ENCODE data around the gene PCDHGA9. TPM values are rescaled to one million over a fixed set of nuclear protein-coding genes. Genes with fewer than 3 reads are reported as not detected.
"Not testable (repeated sequence)": the region's sequence is repeated elsewhere in the genome, so short reads cannot be mapped to it uniquely, and the experiment has no call there.

Gene PCDHGA9
- total and polyA plus RNA-seq, 2 donors (not counting 1 experiment from before 2014, with no cell fraction given) = 3.3 to 4.8 TPM

DNA sequence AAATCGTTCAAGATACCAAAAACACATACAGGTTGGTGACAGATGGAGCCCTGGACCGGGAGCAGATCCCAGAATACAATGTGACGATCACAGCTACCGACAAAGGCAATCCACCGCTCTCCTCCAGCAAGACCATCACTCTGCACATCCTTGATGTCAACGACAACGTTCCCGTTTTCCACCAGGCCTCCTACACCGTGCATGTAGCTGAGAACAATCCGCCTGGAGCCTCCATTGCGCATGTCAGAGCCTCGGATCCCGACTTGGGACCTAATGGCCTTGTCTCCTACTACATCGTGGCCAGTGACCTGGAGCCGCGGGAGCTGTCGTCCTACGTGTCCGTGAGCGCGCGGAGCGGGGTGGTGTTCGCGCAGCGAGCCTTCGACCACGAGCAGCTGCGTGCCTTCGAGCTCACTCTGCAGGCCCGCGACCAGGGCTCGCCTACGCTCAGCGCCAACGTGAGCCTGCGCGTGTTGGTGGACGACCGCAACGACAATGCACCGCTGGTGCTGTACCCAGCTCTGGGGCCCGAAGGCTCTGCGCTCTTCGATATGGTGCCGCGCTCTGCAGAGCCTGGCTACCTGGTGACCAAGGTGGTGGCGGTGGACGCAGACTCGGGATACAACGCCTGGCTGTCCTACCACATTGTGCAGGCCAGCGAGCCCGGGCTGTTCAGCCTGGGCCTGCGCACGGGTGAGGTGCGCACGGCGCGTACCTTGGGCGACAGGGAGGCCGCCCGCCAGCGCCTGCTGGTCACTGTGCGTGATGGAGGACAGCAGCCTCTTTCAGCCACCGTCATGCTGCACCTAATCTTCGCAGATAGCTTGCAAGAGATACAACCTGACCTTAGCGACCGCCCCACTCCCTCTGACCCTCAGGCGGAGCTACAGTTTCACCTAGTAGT, 30.8 kb upstream of the PCDHGA9 start:
- Histone ChIP-seq H3K9me3 (ENCODE audit: control insufficient read depth, insufficient read depth, low read depth, low read length) (peaks cover 2% of the 10 kb centered on the region), H3K79me2 (ENCODE audit: control insufficient read depth, insufficient read depth, low read length) (no peaks in the 10 kb centered on the region), H3K4me1 (ENCODE audit: control insufficient read depth, extremely low read depth, insufficient read depth, low read length) (no peaks in the 10 kb centered on the region), H3K27ac (ENCODE audit: insufficient read depth, low read length) (no peak overlapping the region), H3K27me3 (ENCODE audit: control insufficient read depth, insufficient read depth, low read length) (peaks cover 8% of the 10 kb centered on the region), H2AFZ (ENCODE audit: low read length) (no peak overlapping the region), H4K20me1 (ENCODE audit: control insufficient read depth, extremely low read depth, insufficient read depth, low read length) (no peaks in the 10 kb centered on the region), H3K9ac (ENCODE audit: insufficient read depth, low read length) (no peak overlapping the region), H3K36me3 (ENCODE audit: control insufficient read depth, insufficient read depth, low read length) (no peaks in the 10 kb centered on the region), H3K4me2 (ENCODE audit: extremely low read depth, insufficient read depth, low read length) (no peak overlapping the region), H3K4me3 (replicated peaks in 1 of 4; ENCODE audit: control extremely low read depth in 1 of 4, insufficient read depth in 1 of 4, low read depth in 3 of 4, low read length in 4 of 4) (no peak overlapping the region)
- DNase-seq (ENCODE audit: low read depth in 2 of 2) = no peak
- TF ChIP-seq EZH2 (IDR thresholded peaks at IDR 0.05; ENCODE audit: low read length, missing control alignments) = no peak
- TF ChIP-seq, protein P1, sequence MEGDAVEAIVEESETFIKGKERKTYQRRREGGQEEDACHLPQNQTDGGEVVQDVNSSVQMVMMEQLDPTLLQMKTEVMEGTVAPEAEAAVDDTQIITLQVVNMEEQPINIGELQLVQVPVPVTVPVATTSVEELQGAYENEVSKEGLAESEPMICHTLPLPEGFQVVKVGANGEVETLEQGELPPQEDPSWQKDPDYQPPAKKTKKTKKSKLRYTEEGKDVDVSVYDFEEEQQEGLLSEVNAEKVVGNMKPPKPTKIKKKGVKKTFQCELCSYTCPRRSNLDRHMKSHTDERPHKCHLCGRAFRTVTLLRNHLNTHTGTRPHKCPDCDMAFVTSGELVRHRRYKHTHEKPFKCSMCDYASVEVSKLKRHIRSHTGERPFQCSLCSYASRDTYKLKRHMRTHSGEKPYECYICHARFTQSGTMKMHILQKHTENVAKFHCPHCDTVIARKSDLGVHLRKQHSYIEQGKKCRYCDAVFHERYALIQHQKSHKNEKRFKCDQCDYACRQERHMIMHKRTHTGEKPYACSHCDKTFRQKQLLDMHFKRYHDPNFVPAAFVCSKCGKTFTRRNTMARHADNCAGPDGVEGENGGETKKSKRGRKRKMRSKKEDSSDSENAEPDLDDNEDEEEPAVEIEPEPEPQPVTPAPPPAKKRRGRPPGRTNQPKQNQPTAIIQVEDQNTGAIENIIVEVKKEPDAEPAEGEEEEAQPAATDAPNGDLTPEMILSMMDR (conservative IDR thresholded peaks at IDR 0.05 in 1 of 2, IDR thresholded peaks at IDR 0.05 in 1 of 2; ENCODE audit: low read depth in 1 of 2, low read length in 2 of 2) = no peak

DNA sequence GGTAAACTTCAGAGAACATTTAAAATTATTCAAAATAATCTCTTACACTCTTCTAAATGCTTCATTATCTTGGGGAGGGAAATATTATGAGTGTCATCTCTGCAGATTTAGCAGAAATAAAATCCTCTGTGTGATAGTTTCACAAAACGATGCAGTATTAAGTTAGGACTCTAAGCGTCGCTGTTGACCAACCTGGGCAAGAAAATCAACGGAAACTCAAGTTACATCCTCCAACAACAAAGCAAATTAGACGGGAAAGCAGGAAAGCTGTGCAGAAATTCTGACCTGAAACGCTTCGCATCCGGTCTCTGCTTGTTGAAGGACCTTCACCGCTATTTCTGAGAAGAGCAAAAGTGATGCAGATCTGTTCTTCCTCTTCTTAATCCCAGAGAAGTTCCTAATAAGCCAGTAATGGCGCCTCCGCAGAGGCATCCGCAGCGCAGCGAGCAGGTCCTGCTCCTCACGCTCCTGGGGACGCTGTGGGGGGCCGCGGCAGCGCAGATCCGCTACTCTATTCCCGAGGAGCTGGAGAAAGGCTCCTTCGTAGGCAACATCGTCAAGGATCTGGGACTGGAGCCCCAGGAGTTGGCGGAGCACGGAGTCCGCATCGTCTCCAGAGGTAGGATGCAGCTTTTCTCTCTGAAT, 28.8 kb upstream of the PCDHGA9 start, which contains the start of gene PCDHGA6:
Gene PCDHGA6 (plus strand): TSS at position 219 of the 645 bp plus-strand sequence. CDS start 193 bp downstream, at position 412.
- H3K36me3 ChIP-seq (ENCODE audit: control insufficient read depth, insufficient read depth, low read length) = no peaks in the 10 kb centered on the region
- DNase-seq (ENCODE audit: low read depth in 2 of 2) = peak; percentile 25 to 57
- H4K20me1 ChIP-seq (ENCODE audit: control insufficient read depth, extremely low read depth, insufficient read depth, low read length) = no peaks in the 10 kb centered on the region
- H3K9me3 ChIP-seq (ENCODE audit: control insufficient read depth, insufficient read depth, low read depth, low read length) = peaks cover 2% of the 10 kb centered on the region
- no peaks in the 10 kb centered on the region for H3K79me2 ChIP-seq (ENCODE audit: control insufficient read depth, insufficient read depth, low read length)
- H2AFZ ChIP-seq (ENCODE audit: low read length) = peak within 1 kb of the TSS; percentile 60
- no peak for TF ChIP-seq EZH2 (IDR thresholded peaks at IDR 0.05; ENCODE audit: low read length, missing control alignments)
- TF ChIP-seq, protein P1 (conservative IDR thresholded peaks at IDR 0.05 in 1 of 2, IDR thresholded peaks at IDR 0.05 in 1 of 2; ENCODE audit: low read depth in 1 of 2, low read length in 2 of 2) = peak; percentile 41 to 61
- H3K9ac ChIP-seq (ENCODE audit: insufficient read depth, low read length) = no peak within 1 kb of the TSS
- H3K4me2 ChIP-seq (ENCODE audit: extremely low read depth, insufficient read depth, low read length) = peak within 1 kb of the TSS; percentile 59
- no peak within 1 kb of the TSS for H3K27ac ChIP-seq (ENCODE audit: insufficient read depth, low read length)
- H3K27me3 ChIP-seq (ENCODE audit: control insufficient read depth, insufficient read depth, low read length) = peaks cover 8% of the 10 kb centered on the region
- H3K4me1 ChIP-seq (ENCODE audit: control insufficient read depth, extremely low read depth, insufficient read depth, low read length) = no peaks in the 10 kb centered on the region
- H3K4me3 ChIP-seq (replicated peaks in 1 of 4; ENCODE audit: control extremely low read depth in 1 of 4, insufficient read depth in 1 of 4, low read depth in 3 of 4, low read length in 4 of 4) = peak within 1 kb of the TSS; percentile 38 to 48 (median 46)

DNA sequence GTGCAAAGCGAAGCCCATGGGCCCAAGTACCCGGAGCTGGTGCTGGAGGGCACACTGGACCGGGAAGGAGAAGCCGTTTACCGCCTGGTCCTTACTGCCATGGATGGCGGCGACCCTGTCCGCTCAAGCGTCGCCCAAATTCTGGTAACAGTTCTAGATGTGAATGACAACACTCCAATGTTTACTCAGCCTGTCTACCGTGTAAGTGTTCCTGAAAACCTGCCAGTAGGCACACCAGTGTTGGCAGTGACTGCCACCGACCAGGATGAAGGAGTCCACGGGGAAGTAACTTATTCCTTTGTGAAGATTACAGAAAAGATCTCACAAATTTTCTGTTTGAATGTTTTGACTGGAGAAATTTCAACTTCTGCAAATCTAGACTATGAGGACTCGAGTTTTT, 28.0 kb upstream of the PCDHGA9 start:
- H2AFZ ChIP-seq (ENCODE audit: low read length) = no peak overlapping the region
- no peaks in the 10 kb centered on the region for H4K20me1 ChIP-seq (ENCODE audit: control insufficient read depth, extremely low read depth, insufficient read depth, low read length)
- no peaks in the 10 kb centered on the region for H3K36me3 ChIP-seq (ENCODE audit: control insufficient read depth, insufficient read depth, low read length)
- no peak overlapping the region for H3K9ac ChIP-seq (ENCODE audit: insufficient read depth, low read length)
- TF ChIP-seq, protein P1 (conservative IDR thresholded peaks at IDR 0.05 in 1 of 2, IDR thresholded peaks at IDR 0.05 in 1 of 2; ENCODE audit: low read depth in 1 of 2, low read length in 2 of 2) = no peak
- TF ChIP-seq EZH2 (IDR thresholded peaks at IDR 0.05; ENCODE audit: low read length, missing control alignments) = no peak
- H3K9me3 ChIP-seq (ENCODE audit: control insufficient read depth, insufficient read depth, low read depth, low read length) = peaks cover 2% of the 10 kb centered on the region
- no peaks in the 10 kb centered on the region for H3K79me2 ChIP-seq (ENCODE audit: control insufficient read depth, insufficient read depth, low read length)
- no peak overlapping the region for H3K4me2 ChIP-seq (ENCODE audit: extremely low read depth, insufficient read depth, low read length)
- H3K27me3 ChIP-seq (ENCODE audit: control insufficient read depth, insufficient read depth, low read length) = peaks cover 8% of the 10 kb centered on the region
- H3K27ac ChIP-seq (ENCODE audit: insufficient read depth, low read length) = no peak overlapping the region
- peak overlapping the region in 1 of 4 experiments; percentile 48 for H3K4me3 ChIP-seq (replicated peaks in 1 of 4; ENCODE audit: control extremely low read depth in 1 of 4, insufficient read depth in 1 of 4, low read depth in 3 of 4, low read length in 4 of 4)
- no peak for DNase-seq (ENCODE audit: low read depth in 2 of 2)
- no peaks in the 10 kb centered on the region for H3K4me1 ChIP-seq (ENCODE audit: control insufficient read depth, extremely low read depth, insufficient read depth, low read length)

DNA sequence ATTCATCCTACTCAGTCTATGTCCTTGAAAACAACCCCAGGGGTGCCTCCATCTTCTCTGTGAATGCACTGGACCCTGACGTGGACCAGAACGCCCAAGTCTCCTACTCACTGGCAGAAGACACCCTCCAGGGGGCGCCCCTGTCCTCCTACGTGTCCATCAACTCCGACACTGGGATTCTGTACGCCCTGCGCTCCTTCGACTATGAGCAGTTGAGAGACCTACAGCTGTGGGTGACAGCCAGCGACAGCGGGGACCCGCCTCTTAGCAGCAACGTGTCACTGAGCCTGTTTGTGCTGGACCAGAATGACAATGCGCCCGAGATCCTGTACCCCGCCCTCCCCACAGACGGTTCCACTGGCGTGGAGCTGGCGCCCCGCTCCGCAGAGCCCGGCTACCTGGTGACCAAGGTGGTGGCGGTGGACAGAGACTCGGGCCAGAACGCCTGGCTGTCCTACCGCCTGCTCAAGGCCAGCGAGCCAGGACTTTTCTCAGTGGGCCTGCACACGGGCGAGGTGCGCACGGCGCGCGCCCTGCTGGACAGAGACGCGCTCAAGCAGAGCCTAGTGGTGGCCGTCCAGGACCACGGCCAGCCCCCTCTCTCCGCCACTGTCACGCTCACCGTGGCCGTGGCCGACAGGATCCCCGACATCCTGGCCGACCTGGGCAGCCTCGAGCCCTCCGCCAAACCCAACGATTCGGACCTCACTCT, 27.0 kb upstream of the PCDHGA9 start:
- H2AFZ ChIP-seq (ENCODE audit: low read length); H3K4me2 ChIP-seq (ENCODE audit: extremely low read depth, insufficient read depth, low read length); H3K36me3 ChIP-seq (ENCODE audit: control insufficient read depth, insufficient read depth, low read length); DNase-seq (ENCODE audit: low read depth in 2 of 2); H3K27me3 ChIP-seq (ENCODE audit: control insufficient read depth, insufficient read depth, low read length); H3K9ac ChIP-seq (ENCODE audit: insufficient read depth, low read length); H3K4me1 ChIP-seq (ENCODE audit: control insufficient read depth, extremely low read depth, insufficient read depth, low read length); H3K9me3 ChIP-seq (ENCODE audit: control insufficient read depth, insufficient read depth, low read depth, low read length); H3K79me2 ChIP-seq (ENCODE audit: control insufficient read depth, insufficient read depth, low read length); H3K27ac ChIP-seq (ENCODE audit: insufficient read depth, low read length); H4K20me1 ChIP-seq (ENCODE audit: control insufficient read depth, extremely low read depth, insufficient read depth, low read length); H3K4me3 ChIP-seq (replicated peaks in 1 of 4; ENCODE audit: control extremely low read depth in 1 of 4, insufficient read depth in 1 of 4, low read depth in 3 of 4, low read length in 4 of 4): not testable (repeated sequence)

All from fibroblast of lung (primary cell).